Measurements from ENCODE around the gene CEBPA. TPM values are rescaled to one million over a fixed set of nuclear protein-coding genes. Genes with fewer than 3 reads are reported as not detected.
A peak's percentile ranks its signal among the peaks of the same experiment; 100 is the strongest.

Gene CEBPA
- total and polyA plus RNA-seq, 4 donors = 32.9 to 112 (median 82.7) TPM

- Histone ChIP-seq H3K9me3 (ENCODE audit: control insufficient read depth in 4 of 4, low read length in 3 of 4) (no peaks in the 10 kb centered on the region), H3K4me3 (ENCODE audit: low read depth in 1 of 3, low read length in 3 of 3) (no peak overlapping the region), H3K36me3 (ENCODE audit: control insufficient read depth in 4 of 4, insufficient read depth in 3 of 4, low read depth in 1 of 4, low read length in 3 of 4) (no peaks in the 10 kb centered on the region), H3K4me1 (ENCODE audit: control insufficient read depth in 4 of 4, insufficient read depth in 4 of 4, low read length in 3 of 4) (peaks cover 24 to 70% (median 49%) of the 10 kb centered on the region in 4 donors), H3K27ac (ENCODE audit: low read depth in 1 of 2, low read length in 2 of 2) (no peak overlapping the region), H3K27me3 (ENCODE audit: control insufficient read depth in 4 of 4, insufficient read depth in 4 of 4, low read length in 3 of 4) (no peaks in the 10 kb centered on the region), H3K9ac (ENCODE audit: low read depth in 1 of 2, low read length in 2 of 2) (no peak overlapping the region)
- no peak for TF ChIP-seq ZBTB33 (IDR thresholded peaks at IDR 0.05)
- no peak for TF ChIP-seq FOXA2 (IDR thresholded peaks at IDR 0.05)
- no peak for TF ChIP-seq YY1 (IDR thresholded peaks at IDR 0.05)
- no peak for DNase-seq (ENCODE audit: low spot score)
Observed at GRCh38 chr19:33287927-33288326, 14.4 kb downstream of the CEBPA start.

- H3K36me3 ChIP-seq (ENCODE audit: control insufficient read depth in 4 of 4, insufficient read depth in 3 of 4, low read depth in 1 of 4, low read length in 3 of 4) = no peaks in the 10 kb centered on the region
- H3K9ac ChIP-seq (ENCODE audit: low read depth in 1 of 2, low read length in 2 of 2) = no peak overlapping the region
- 80% methylated on average over 4 of the region's 4 CpGs for WGBS
- H3K4me3 ChIP-seq (ENCODE audit: low read depth in 1 of 3, low read length in 3 of 3) = no peak overlapping the region
- DNase-seq (ENCODE audit: low spot score) = no peak
- TF ChIP-seq NR2F2 (IDR thresholded peaks at IDR 0.05) (no peak), EGR1 (IDR thresholded peaks at IDR 0.05; ENCODE audit: low read depth in 2 of 2) (no peak), ZBTB33 (IDR thresholded peaks at IDR 0.05) (no peak), RXRA (IDR thresholded peaks at IDR 0.05) (no peak), TAF1 (conservative IDR thresholded peaks at IDR 0.05) (no peak), HNF4G (IDR thresholded peaks at IDR 0.05) (no peak)
- peaks cover 24 to 66% (median 46%) of the 10 kb centered on the region in 4 donors for H3K4me1 ChIP-seq (ENCODE audit: control insufficient read depth in 4 of 4, insufficient read depth in 4 of 4, low read length in 3 of 4)
- no peaks in the 10 kb centered on the region for H3K9me3 ChIP-seq (ENCODE audit: control insufficient read depth in 4 of 4, low read length in 3 of 4)
- no peaks in the 10 kb centered on the region for H3K27me3 ChIP-seq (ENCODE audit: control insufficient read depth in 4 of 4, insufficient read depth in 4 of 4, low read length in 3 of 4)
- no peak overlapping the region for H3K27ac ChIP-seq (ENCODE audit: low read depth in 1 of 2, low read length in 2 of 2)
Observed at GRCh38 chr19:33287438-33287837, 14.9 kb downstream of the CEBPA start.

GRCh38 chr19:33286899-33287298 is 15.4 kb downstream of the CEBPA start:
- 78% methylated on average over 13 of the region's 13 CpGs for WGBS
- no peaks in the 10 kb centered on the region for H3K27me3 ChIP-seq (ENCODE audit: control insufficient read depth in 4 of 4, insufficient read depth in 4 of 4, low read length in 3 of 4)
- no peaks in the 10 kb centered on the region for H3K36me3 ChIP-seq (ENCODE audit: control insufficient read depth in 4 of 4, insufficient read depth in 3 of 4, low read depth in 1 of 4, low read length in 3 of 4)
- no peak for DNase-seq (ENCODE audit: low spot score)
- H3K9ac ChIP-seq (ENCODE audit: low read depth in 1 of 2, low read length in 2 of 2) = no peak overlapping the region
- no peak for TF ChIP-seq ZBTB33 (IDR thresholded peaks at IDR 0.05)
- H3K4me1 ChIP-seq (ENCODE audit: control insufficient read depth in 4 of 4, insufficient read depth in 4 of 4, low read length in 3 of 4) = peaks cover 20 to 62% (median 44%) of the 10 kb centered on the region in 4 donors
- H3K27ac ChIP-seq (ENCODE audit: low read depth in 1 of 2, low read length in 2 of 2) = peak overlapping the region; percentile 16 to 22
- H3K9me3 ChIP-seq (ENCODE audit: control insufficient read depth in 4 of 4, low read length in 3 of 4) = no peaks in the 10 kb centered on the region
- H3K4me3 ChIP-seq (ENCODE audit: low read depth in 1 of 3, low read length in 3 of 3) = no peak overlapping the region

All from liver (tissue), 9 donors.